MCF 10A (cell line): ENCODE results near the gene DDR1. TPM values are rescaled to one million over a fixed set of nuclear protein-coding genes. Genes with fewer than 3 reads are reported as not detected.

Experiments used
- BruUV-seq: library from RNA; stranded (reverse); fragments of 400-500 nt; replicated peaks from 2 replicates; lab custom pipeline; 2021; lab: Mats Ljungman, UMichigan
- CTCF ChIA-PET: fragments of 300-600 bp; sonication (Branson Sonifier 250); formaldehyde crosslinking; extraction: SDS; loops from one replicate; lab custom pipeline; 2021; ENCODE audit warnings: antibody characterized with exemption, inconsistent platforms; lab: Yijun Ruan, JAX
- POLR2A ChIA-PET: fragments of 300-600, 350-650 bp; sonication (Branson Sonifier 250); formaldehyde crosslinking; extraction: SDS; loops from one replicate; lab custom pipeline; 2020; ENCODE audit warnings: antibody characterized with exemption, inconsistent platforms; lab: Yijun Ruan, JAX
- DNase-seq: peaks from one replicate; pipeline ENCODE4 v3.0.0-alpha.2; 2018; ENCODE audit not compliant: unreplicated experiment
- H3K27ac Mint-ChIP-seq: one replicate; pipeline ENCODE4 v1.8.0; 2022; ENCODE audit warnings: mild to moderate bottlenecking, low read depth, mixed read lengths; ENCODE audit not compliant: unreplicated experiment
- H3K27me3 Mint-ChIP-seq: one replicate; pipeline ENCODE4 v1.8.0; 2022; ENCODE audit warnings: mixed read lengths; ENCODE audit not compliant: insufficient read depth, unreplicated experiment
- H3K36me3 Mint-ChIP-seq: one replicate; pipeline ENCODE4 v1.8.0; 2022; ENCODE audit warnings: mild to moderate bottlenecking, moderate library complexity, mixed read lengths; ENCODE audit not compliant: insufficient read depth, unreplicated experiment
- H3K4me1 Mint-ChIP-seq: one replicate; pipeline ENCODE4 v1.8.0; 2022; ENCODE audit warnings: mixed read lengths; ENCODE audit not compliant: insufficient read depth, unreplicated experiment
- H3K4me3 Mint-ChIP-seq: one replicate; pipeline ENCODE4 v1.8.0; 2022; ENCODE audit warnings: mild to moderate bottlenecking, moderate library complexity, mixed read lengths; ENCODE audit not compliant: unreplicated experiment
- H3K9me3 Mint-ChIP-seq: one replicate; pipeline ENCODE4 v1.8.0; 2022; ENCODE audit warnings: mixed read lengths; ENCODE audit not compliant: unreplicated experiment
- intact Hi-C: fragments of 100-400 bp; cut with micrococcal nuclease; formaldehyde crosslinking; loops from 2 replicates; pipeline ENCODE4 v1.14.1; 2022
- total RNA-seq: library from RNA; stranded (reverse); gene quantifications from 2 replicates; pipeline ENCODE4 v1.2.3, GENCODE V29; 2022
- TF ChIP-seq, protein P1 (sequence below): fragments of 200-600 bp; IDR thresholded peaks from one replicate; pipeline ENCODE4 v1.8.0; 2022; ENCODE audit warnings: antibody characterized with exemption, mild to moderate bottlenecking; ENCODE audit not compliant: unreplicated experiment

Gene DDR1
- total RNA-seq, 1 experiment from 2014 or later = 66.0 TPM

DNA sequence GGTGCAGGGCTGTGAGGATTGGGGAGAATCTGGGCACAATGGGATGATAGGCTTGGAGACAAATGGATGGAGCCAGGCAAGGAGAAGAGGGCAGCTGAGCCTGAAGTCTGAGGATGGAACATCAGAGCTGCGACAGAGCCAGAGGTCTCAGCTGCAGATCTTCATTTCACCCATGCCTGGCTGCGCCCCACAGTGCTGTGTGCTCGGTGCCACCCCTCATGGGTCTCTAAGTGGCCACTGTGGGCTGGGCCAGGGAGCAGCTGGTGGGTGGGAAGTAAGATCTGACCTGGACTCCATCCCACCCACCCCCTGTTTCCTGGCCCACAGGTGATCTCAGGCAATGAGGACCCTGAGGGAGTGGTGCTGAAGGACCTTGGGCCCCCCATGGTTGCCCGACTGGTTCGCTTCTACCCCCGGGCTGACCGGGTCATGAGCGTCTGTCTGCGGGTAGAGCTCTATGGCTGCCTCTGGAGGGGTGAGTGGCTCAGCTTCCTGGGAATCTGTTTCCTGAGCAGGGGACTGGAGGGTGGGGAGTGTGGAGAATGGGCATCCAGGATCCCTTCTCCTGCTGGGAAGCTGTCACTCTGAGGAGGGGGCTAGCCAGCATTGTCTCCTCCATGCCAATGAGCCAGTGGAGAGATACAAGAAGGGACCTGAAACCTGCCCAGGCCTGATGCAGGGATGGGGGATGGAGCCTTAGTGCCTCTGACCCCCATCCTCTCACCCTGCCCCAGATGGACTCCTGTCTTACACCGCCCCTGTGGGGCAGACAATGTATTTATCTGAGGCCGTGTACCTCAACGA is 6.5 kb downstream of the DDR1 start:
- no peak for DNase-seq
- intact Hi-C loops = no loop called here
- H3K27ac Mint-ChIP-seq = peak overlapping the region; percentile 17
- peaks cover 38% of the 10 kb centered on the region for H3K4me1 Mint-ChIP-seq
- BruUV-seq = no TSS peak
- peaks cover 81% of the 10 kb centered on the region for H3K36me3 Mint-ChIP-seq
- no peaks in the 10 kb centered on the region for H3K9me3 Mint-ChIP-seq
- ChIA-PET CTCF (interaction anchor here (0.5 to 1.9 kb wide), 10 partner anchors 9 to 657 kb away, joined by 3 to 11 read pairs (median 5); partner anchors contain the start of genes NFKBIL1 and VARS2), POLR2A (interaction anchor here (0.7 to 4.8 kb wide), 11 partner anchors 9 to 273 kb away, joined by 3 to 38 read pairs (median 5); partner anchors contain the start of genes GTF2H4, IER3, MRPS18B and PPP1R10)
- TF ChIP-seq, protein P1, sequence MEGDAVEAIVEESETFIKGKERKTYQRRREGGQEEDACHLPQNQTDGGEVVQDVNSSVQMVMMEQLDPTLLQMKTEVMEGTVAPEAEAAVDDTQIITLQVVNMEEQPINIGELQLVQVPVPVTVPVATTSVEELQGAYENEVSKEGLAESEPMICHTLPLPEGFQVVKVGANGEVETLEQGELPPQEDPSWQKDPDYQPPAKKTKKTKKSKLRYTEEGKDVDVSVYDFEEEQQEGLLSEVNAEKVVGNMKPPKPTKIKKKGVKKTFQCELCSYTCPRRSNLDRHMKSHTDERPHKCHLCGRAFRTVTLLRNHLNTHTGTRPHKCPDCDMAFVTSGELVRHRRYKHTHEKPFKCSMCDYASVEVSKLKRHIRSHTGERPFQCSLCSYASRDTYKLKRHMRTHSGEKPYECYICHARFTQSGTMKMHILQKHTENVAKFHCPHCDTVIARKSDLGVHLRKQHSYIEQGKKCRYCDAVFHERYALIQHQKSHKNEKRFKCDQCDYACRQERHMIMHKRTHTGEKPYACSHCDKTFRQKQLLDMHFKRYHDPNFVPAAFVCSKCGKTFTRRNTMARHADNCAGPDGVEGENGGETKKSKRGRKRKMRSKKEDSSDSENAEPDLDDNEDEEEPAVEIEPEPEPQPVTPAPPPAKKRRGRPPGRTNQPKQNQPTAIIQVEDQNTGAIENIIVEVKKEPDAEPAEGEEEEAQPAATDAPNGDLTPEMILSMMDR = no peak
- H3K27me3 Mint-ChIP-seq = no peaks in the 10 kb centered on the region
- H3K4me3 Mint-ChIP-seq = no peak overlapping the region

DNA sequence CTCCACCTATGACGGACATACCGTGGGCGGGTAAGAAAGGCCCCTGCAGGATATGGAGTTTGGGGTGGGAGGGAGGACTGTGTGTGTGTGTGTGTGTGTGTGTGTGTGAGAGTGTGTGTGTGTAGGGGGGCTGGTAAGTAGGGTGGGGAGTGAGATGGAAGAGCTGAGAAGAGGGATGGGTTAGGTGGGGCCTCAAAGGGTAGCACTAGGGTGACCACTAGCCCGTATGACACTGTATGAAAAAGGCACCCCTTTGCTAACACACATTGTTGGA is 7.1 kb downstream of the DDR1 start:
- Mint-ChIP-seq H3K27me3 (no peaks in the 10 kb centered on the region), H3K4me1 (peaks cover 33% of the 10 kb centered on the region), H3K36me3 (peaks cover 82% of the 10 kb centered on the region), H3K4me3 (no peak overlapping the region), H3K9me3 (no peaks in the 10 kb centered on the region), H3K27ac (no peak overlapping the region)
- BruUV-seq = no TSS peak
- TF ChIP-seq, protein P1 = no peak
- intact Hi-C loops = no loop called here
- ChIA-PET POLR2A (interaction anchor here (1.3 to 4.8 kb wide), 4 partner anchors 9 to 166 kb away, joined by 4 to 38 read pairs (median 20); partner anchors contain the start of gene GTF2H4), CTCF (interaction anchor here (0.6 to 0.9 kb wide), 4 partner anchors 24 to 656 kb away, joined by 3 to 8 read pairs (median 4); partner anchors contain the start of gene NFKBIL1)
- DNase-seq = no peak

DNA sequence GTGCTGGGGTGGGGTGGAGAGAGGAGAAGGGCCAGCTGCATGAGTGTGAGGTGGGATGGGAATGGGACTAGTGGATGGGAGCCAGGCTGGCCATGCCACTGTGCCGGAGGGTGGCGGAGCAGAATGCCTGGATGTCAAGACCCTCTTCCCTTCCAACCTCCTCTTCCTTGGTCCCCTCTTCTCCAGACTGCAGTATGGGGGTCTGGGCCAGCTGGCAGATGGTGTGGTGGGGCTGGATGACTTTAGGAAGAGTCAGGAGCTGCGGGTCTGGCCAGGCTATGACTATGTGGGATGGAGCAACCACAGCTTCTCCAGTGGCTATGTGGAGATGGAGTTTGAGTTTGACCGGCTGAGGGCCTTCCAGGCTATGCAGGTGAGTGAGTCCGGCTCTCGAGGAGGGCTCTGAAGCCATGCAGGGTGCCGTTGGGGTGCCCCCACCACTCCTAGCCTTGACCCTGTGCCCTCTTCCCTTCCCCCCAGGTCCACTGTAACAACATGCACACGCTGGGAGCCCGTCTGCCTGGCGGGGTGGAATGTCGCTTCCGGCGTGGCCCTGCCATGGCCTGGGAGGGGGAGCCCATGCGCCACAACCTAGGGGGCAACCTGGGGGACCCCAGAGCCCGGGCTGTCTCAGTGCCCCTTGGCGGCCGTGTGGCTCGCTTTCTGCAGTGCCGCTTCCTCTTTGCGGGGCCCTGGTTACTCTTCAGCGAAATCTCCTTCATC is 7.7 kb downstream of the DDR1 start:
- Mint-ChIP-seq H3K4me1 (peaks cover 27% of the 10 kb centered on the region), H3K36me3 (peaks cover 86% of the 10 kb centered on the region), H3K27ac (no peak overlapping the region), H3K4me3 (no peak overlapping the region), H3K27me3 (no peaks in the 10 kb centered on the region), H3K9me3 (no peaks in the 10 kb centered on the region)
- no TSS peak for BruUV-seq
- TF ChIP-seq, protein P1 = no peak
- intact Hi-C loops = no loop called here
- ChIA-PET POLR2A (interaction anchor here (1.3 to 4.8 kb wide), 2 partner anchors 15 to 23 kb away, joined by 4 to 38 read pairs; partner anchors contain the start of gene GTF2H4), CTCF (interaction anchor here (0.6 to 0.9 kb wide), 4 partner anchors 21 to 408 kb away, joined by 3 to 6 read pairs (median 3); no protein-coding TSS in a partner anchor)
- no peak for DNase-seq
